ENCODE data around the gene SLC25A21.
"Not testable (repeated sequence)": the region's sequence is repeated elsewhere in the genome, so short reads cannot be mapped to it uniquely, and the experiment has no call there.

Gene SLC25A21

GRCh38 chr14:36814783-36815182 lies 357.6 kb downstream of the SLC25A21 start:
- not testable (repeated sequence) for H3K4me3 Mint-ChIP-seq; H3K9me3 Mint-ChIP-seq; H3K27ac Mint-ChIP-seq; H3K4me1 Mint-ChIP-seq (ENCODE audit: low read depth); H3K36me3 Mint-ChIP-seq (ENCODE audit: low read depth); H3K27me3 Mint-ChIP-seq

- H3K36me3 Mint-ChIP-seq (ENCODE audit: low read depth) = no peaks in the 10 kb centered on the region
- H3K27me3 Mint-ChIP-seq = peaks cover 8% of the 10 kb centered on the region
- no peak overlapping the region for H3K4me3 Mint-ChIP-seq
- no peaks in the 10 kb centered on the region for H3K4me1 Mint-ChIP-seq (ENCODE audit: low read depth)
- peaks cover 3% of the 10 kb centered on the region for H3K9me3 Mint-ChIP-seq
- no peak overlapping the region for H3K27ac Mint-ChIP-seq
Measured at GRCh38 chr14:36810209-36810608, 362.2 kb downstream of the SLC25A21 start.

GRCh38 chr14:36807727-36808126 lies 364.7 kb downstream of the SLC25A21 start:
- Mint-ChIP-seq H3K4me3 (no peak overlapping the region), H3K36me3 (ENCODE audit: low read depth) (no peaks in the 10 kb centered on the region), H3K27ac (no peak overlapping the region), H3K9me3 (peaks cover 3% of the 10 kb centered on the region), H3K4me1 (ENCODE audit: low read depth) (no peaks in the 10 kb centered on the region), H3K27me3 (peaks cover 8% of the 10 kb centered on the region)

- Mint-ChIP-seq H3K4me1 (ENCODE audit: low read depth) (no peaks in the 10 kb centered on the region), H3K36me3 (ENCODE audit: low read depth) (no peaks in the 10 kb centered on the region), H3K9me3 (peaks cover 3% of the 10 kb centered on the region), H3K27me3 (peaks cover 8% of the 10 kb centered on the region), H3K27ac (no peak overlapping the region), H3K4me3 (no peak overlapping the region)
Measured at GRCh38 chr14:36805131-36805559, 367.3 kb downstream of the SLC25A21 start.

GRCh38 chr14:36797634-36798033 lies 374.8 kb downstream of the SLC25A21 start:
- H3K4me3 Mint-ChIP-seq = no peak overlapping the region
- H3K27ac Mint-ChIP-seq = no peak overlapping the region
- no peaks in the 10 kb centered on the region for H3K27me3 Mint-ChIP-seq
- H3K9me3 Mint-ChIP-seq = no peaks in the 10 kb centered on the region
- H3K36me3 Mint-ChIP-seq (ENCODE audit: low read depth) = no peaks in the 10 kb centered on the region
- no peaks in the 10 kb centered on the region for H3K4me1 Mint-ChIP-seq (ENCODE audit: low read depth)

GRCh38 chr14:36791402-36791801 lies 381.0 kb downstream of the SLC25A21 start:
- Mint-ChIP-seq H3K9me3 (no peaks in the 10 kb centered on the region), H3K36me3 (ENCODE audit: low read depth) (no peaks in the 10 kb centered on the region), H3K27ac (no peak overlapping the region), H3K4me1 (ENCODE audit: low read depth) (no peaks in the 10 kb centered on the region), H3K4me3 (no peak overlapping the region), H3K27me3 (no peaks in the 10 kb centered on the region)

GRCh38 chr14:36785511-36785910 lies 386.9 kb downstream of the SLC25A21 start:
- Mint-ChIP-seq H3K9me3 (peaks cover 14% of the 10 kb centered on the region), H3K4me3 (no peak overlapping the region), H3K4me1 (ENCODE audit: low read depth) (no peaks in the 10 kb centered on the region), H3K36me3 (ENCODE audit: low read depth) (no peaks in the 10 kb centered on the region), H3K27me3 (no peaks in the 10 kb centered on the region), H3K27ac (no peak overlapping the region)

GRCh38 chr14:36784541-36784940 lies 387.9 kb downstream of the SLC25A21 start:
- Mint-ChIP-seq H3K4me1 (ENCODE audit: low read depth) (no peaks in the 10 kb centered on the region), H3K9me3 (peaks cover 22% of the 10 kb centered on the region)

GRCh38 chr14:36781897-36782296 lies 390.5 kb downstream of the SLC25A21 start:
- no peaks in the 10 kb centered on the region for H3K27me3 Mint-ChIP-seq
- H3K36me3 Mint-ChIP-seq (ENCODE audit: low read depth) = no peaks in the 10 kb centered on the region
- H3K4me3 Mint-ChIP-seq = no peak overlapping the region
- H3K27ac Mint-ChIP-seq = no peak overlapping the region
- peaks cover 25% of the 10 kb centered on the region for H3K9me3 Mint-ChIP-seq
- no peaks in the 10 kb centered on the region for H3K4me1 Mint-ChIP-seq (ENCODE audit: low read depth)

More at GRCh38 chr14:36784541-36784940, 387.9 kb downstream of the SLC25A21 start:
- H3K27me3 Mint-ChIP-seq = no peaks in the 10 kb centered on the region
- no peak overlapping the region for H3K4me3 Mint-ChIP-seq
- H3K36me3 Mint-ChIP-seq (ENCODE audit: low read depth) = no peaks in the 10 kb centered on the region
- no peak overlapping the region for H3K27ac Mint-ChIP-seq

GRCh38 chr14:36773558-36773957 lies 398.8 kb downstream of the SLC25A21 start:
- Mint-ChIP-seq H3K9me3 (peaks cover 4% of the 10 kb centered on the region), H3K36me3 (ENCODE audit: low read depth) (no peaks in the 10 kb centered on the region), H3K27me3 (peaks cover 3% of the 10 kb centered on the region), H3K4me3 (no peak overlapping the region), H3K4me1 (ENCODE audit: low read depth) (no peaks in the 10 kb centered on the region), H3K27ac (no peak overlapping the region)

- H3K4me3 Mint-ChIP-seq = no peak overlapping the region
Measured at GRCh38 chr14:36773136-36773540, 399.3 kb downstream of the SLC25A21 start.

GRCh38 chr14:36771028-36771640 lies 401.3 kb downstream of the SLC25A21 start:
- H3K27me3 Mint-ChIP-seq = peaks cover 3% of the 10 kb centered on the region
- no peaks in the 10 kb centered on the region for H3K36me3 Mint-ChIP-seq (ENCODE audit: low read depth)
- H3K27ac Mint-ChIP-seq = no peak overlapping the region
- no peak overlapping the region for H3K4me3 Mint-ChIP-seq
- no peaks in the 10 kb centered on the region for H3K4me1 Mint-ChIP-seq (ENCODE audit: low read depth)
- peaks cover 4% of the 10 kb centered on the region for H3K9me3 Mint-ChIP-seq

More at GRCh38 chr14:36773136-36773540, 399.3 kb downstream of the SLC25A21 start:
- no peak overlapping the region for H3K27ac Mint-ChIP-seq
- H3K27me3 Mint-ChIP-seq = peaks cover 3% of the 10 kb centered on the region
- H3K9me3 Mint-ChIP-seq = peaks cover 4% of the 10 kb centered on the region
- no peaks in the 10 kb centered on the region for H3K4me1 Mint-ChIP-seq (ENCODE audit: low read depth)
- H3K36me3 Mint-ChIP-seq (ENCODE audit: low read depth) = no peaks in the 10 kb centered on the region

GRCh38 chr14:36768638-36769337 lies 403.6 kb downstream of the SLC25A21 start:
- Mint-ChIP-seq H3K27ac (no peak overlapping the region), H3K4me3 (no peak overlapping the region), H3K27me3 (peaks cover 3% of the 10 kb centered on the region), H3K4me1 (ENCODE audit: low read depth) (no peaks in the 10 kb centered on the region), H3K9me3 (peaks cover 5% of the 10 kb centered on the region), H3K36me3 (ENCODE audit: low read depth) (no peaks in the 10 kb centered on the region)

GRCh38 chr14:36767603-36768281 lies 404.7 kb downstream of the SLC25A21 start:
- no peaks in the 10 kb centered on the region for H3K36me3 Mint-ChIP-seq (ENCODE audit: low read depth)
- no peak overlapping the region for H3K27ac Mint-ChIP-seq
- no peaks in the 10 kb centered on the region for H3K4me1 Mint-ChIP-seq (ENCODE audit: low read depth)
- H3K27me3 Mint-ChIP-seq = no peaks in the 10 kb centered on the region
- H3K4me3 Mint-ChIP-seq = no peak overlapping the region
- H3K9me3 Mint-ChIP-seq = peaks cover 5% of the 10 kb centered on the region

GRCh38 chr14:36766974-36767373 lies 405.4 kb downstream of the SLC25A21 start:
- no peak overlapping the region for H3K27ac Mint-ChIP-seq
- no peaks in the 10 kb centered on the region for H3K27me3 Mint-ChIP-seq
- H3K36me3 Mint-ChIP-seq (ENCODE audit: low read depth) = no peaks in the 10 kb centered on the region
- no peak overlapping the region for H3K4me3 Mint-ChIP-seq
- peaks cover 5% of the 10 kb centered on the region for H3K9me3 Mint-ChIP-seq
- H3K4me1 Mint-ChIP-seq (ENCODE audit: low read depth) = no peaks in the 10 kb centered on the region

Measured in stimulated activated naive CD8-positive, alpha-beta T cell treated with anti-CD3 and anti-CD28 coated beads, Interleukin-15, Interleukin-2, amounts not matched to agents 100 ng/mL and 50 ng/mL, for 24 hours (primary cell).